GM18951 (cell line): ENCODE results near the gene STK11.

Experiments
- POLR2A ChIP-seq: IDR thresholded peaks from 4 replicates; pipeline ENCODE4 v1.6.1; 2011; ENCODE audit warnings: mild to moderate bottlenecking; ENCODE audit not compliant: insufficient read length, insufficient read depth; ENCODE audit errors: extremely low read depth
- in situ Hi-C: fragments of 300-500 bp; cut with MboI; formaldehyde crosslinking; loops from one replicate; pipeline ENCODE4 v1.12.0; 2022; ENCODE audit warnings: low sequenced_read_pairs, mixed read lengths, inconsistent platforms; ENCODE audit not compliant: unreplicated experiment

The STK11 gene

GRCh38 chr19:1220477-1220930 lies 14.9 kb downstream of the STK11 start:
- no peak for TF ChIP-seq POLR2A
- in situ Hi-C loops, result no loop called here

DNA sequence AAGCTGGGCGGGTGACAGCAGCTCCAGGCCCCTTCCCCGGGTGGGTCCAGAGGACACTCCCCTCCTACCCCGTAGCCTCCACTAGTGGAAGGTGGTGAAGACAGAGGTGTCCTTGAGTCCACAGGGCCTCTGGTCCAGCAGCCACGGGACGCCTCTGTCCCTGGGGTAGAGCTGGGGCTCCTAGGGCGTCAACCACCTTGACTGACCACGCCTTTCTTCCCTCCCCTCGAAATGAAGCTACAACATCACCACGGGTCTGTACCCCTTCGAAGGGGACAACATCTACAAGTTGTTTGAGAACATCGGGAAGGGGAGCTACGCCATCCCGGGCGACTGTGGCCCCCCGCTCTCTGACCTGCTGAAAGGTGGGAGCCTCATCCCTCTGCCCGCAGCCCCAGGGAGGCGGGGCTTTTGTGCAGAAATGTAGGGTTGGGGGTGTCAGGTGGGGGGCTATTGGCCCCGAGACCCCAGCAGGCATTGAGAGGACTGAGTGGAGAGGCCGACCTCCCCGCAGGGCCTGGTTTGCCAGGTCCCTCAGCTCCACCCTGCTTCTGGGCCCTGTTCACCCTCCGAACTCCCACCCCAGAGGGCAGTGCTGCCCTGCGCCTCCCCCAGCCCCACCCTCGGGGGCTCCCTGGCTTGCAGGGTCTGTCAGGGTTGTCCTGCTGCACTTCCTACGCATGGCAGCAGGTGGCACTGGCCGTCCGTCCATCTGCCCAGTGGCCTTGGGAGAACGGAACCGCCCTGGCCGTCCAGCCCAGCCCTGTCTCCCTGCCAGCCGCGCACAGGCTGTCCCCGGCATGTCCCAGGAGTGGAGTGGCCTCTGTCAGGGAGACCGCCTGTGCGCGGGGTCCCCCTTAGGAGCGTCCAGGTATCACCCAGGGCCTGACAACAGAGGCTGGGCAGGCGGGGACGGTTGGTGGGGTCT lies 15.7 kb downstream of the STK11 start:
- in situ Hi-C loops, result no loop called here
- no peak for TF ChIP-seq POLR2A

DNA sequence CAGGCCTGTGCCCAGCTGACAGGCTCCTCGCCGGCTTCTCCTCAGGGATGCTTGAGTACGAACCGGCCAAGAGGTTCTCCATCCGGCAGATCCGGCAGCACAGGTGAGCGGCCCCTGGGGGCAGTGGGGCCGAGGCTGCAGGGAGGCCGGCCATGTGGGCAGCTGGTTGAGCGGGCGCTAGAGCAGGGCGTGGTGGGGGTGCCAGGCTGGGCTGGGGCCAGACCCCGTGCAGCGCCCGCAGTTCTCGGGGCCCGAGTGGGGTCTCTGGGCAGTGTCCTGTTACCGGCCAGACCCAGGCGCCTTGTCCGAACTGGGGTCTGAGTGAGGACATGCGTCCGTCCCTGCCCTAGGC lies 16.3 kb downstream of the STK11 start:
- TF ChIP-seq POLR2A, result no peak
- in situ Hi-C loops, result no loop called here

GRCh38 chr19:1222394-1222793 lies 16.8 kb downstream of the STK11 start:
- in situ Hi-C loops, result no loop called here
- TF ChIP-seq POLR2A, result no peak

DNA sequence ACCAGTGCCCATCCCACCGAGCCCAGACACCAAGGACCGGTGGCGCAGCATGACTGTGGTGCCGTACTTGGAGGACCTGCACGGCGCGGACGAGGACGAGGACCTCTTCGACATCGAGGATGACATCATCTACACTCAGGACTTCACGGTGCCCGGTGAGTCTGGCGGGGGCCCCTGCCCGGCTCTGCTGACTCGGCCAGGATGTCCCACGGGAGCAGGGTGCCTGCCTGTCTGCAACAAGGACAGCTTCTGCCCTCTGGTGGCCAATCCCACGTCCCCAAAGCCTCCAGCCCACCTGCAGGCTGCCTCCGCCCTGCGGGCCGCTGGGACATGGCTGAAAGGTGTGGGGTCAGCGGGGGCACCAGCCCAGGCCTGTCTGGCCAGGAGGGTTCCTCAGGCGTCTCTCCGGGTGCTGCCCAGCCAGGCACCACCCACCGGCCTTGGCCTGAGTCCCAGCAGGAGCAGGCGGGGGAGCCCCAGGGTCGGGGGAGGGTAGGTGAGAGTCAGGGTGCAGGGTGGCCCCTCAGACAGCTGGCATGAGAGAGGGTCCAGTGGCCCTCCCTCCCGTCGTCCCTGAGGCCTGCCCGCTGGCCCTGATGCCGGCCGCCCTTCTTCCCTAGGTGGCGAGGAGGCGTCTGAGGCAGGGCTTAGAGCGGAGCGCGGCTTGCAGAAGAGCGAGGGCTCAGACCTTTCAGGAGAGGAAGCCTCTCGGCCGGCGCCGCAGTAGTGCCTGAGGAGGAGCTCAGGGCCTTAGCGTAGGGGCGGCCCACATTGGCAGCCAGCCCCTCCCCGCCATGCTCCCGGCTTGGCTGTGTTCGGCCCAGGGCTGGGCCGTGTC lies 17.7 kb downstream of the STK11 start:
- in situ Hi-C loops, result no loop called here
- TF ChIP-seq POLR2A, result no peak

- in situ Hi-C loops, result no loop called here
- no peak for TF ChIP-seq POLR2A
These were observed 18.7 kb downstream of the STK11 start for GRCh38 chr19:1224047-1224825.

GRCh38 chr19:1224847-1225246 lies 19.3 kb downstream of the STK11 start:
- in situ Hi-C loops, result no loop called here
- TF ChIP-seq POLR2A, result no peak

DNA sequence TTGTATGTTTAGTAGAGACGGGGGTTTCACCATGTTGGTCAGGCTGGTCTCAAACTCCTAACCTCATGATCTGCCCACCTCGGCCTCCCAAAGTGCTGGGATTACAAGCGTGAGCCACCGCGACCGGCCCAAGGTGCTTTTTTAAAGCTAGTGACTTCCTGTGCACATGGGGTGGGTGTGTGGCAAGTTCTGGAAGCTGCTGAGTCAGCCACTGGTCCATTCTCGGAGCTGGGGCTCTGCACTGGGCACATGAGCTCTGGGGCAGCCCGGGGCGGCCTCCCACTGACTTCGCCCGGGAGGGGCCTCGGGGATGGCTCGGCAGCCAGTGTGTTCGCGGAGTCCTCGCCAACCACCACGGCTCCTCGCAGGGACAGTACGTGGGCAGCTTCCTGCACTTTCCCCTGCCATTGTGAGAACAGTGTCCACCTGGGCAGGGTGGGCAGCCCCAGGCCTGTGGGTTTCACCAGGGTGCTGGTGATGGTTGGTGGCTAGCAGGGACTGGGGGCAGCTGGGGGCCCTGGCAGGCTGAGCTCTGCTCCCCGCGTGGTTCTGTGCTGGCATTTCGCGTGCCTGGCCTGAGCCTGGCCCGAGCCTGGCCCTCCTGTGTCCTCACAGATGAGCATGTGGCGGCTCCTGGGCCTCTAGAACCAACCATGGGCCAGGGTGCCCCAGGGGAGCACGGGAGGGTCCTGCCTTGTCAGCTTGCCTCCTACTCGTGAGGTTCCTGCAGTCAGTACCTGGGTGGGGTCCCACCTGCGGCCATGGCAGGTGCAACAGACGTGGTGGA lies 20.1 kb downstream of the STK11 start:
- in situ Hi-C loops, result no loop called here
- no peak for TF ChIP-seq POLR2A

DNA sequence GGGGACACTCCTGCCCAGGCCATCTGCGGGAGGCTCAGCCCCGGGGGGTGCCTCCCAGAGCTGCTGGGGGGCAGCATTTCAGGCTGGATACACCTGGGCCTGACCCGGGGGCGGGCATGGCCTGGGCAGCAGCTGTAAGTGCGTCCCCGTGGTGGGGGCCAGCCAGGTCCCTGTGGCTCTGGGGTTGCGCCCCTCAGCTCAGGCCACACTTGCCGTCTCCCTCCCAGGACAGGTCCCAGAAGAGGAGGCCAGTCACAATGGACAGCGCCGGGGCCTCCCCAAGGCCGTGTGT lies 20.6 kb downstream of the STK11 start:
- TF ChIP-seq POLR2A, result no peak
- in situ Hi-C loops, result no loop called here

DNA sequence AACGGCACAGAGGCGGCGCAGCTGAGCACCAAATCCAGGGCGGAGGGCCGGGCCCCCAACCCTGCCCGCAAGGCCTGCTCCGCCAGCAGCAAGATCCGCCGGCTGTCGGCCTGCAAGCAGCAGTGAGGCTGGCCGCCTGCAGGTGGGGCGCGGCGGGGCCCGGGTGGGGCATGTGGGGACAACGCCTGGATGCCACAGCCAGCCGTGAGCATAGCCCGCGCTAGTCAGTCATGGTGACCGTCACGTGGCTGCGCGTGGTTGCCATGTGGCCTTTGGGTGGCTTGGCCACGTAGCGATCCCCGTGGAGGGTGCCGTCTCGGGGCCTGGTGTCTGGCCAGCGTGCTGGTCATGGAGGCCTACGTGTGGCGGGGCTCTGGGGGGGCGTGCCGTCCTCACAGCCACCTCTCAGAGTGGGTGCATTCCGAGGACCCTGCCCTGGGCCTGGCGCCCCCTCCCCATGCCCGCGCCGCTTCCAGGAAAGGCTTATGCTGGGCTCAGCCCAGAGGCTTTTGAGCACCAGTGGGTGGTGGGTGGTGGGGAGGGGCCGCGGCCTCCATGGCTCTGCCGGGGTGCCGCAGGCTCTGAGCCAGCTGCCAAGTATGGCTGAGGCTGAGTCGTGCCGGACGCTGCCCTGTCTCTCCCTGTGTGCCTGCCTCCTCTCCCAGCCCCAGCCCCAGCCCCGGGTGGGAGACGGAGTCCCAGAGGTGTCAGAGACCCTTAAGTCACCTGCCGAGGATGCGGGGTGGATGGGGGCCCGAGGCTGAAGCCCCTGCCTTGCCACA lies 21.1 kb downstream of the STK11 start:
- no peak for TF ChIP-seq POLR2A
- in situ Hi-C loops, result no loop called here

DNA sequence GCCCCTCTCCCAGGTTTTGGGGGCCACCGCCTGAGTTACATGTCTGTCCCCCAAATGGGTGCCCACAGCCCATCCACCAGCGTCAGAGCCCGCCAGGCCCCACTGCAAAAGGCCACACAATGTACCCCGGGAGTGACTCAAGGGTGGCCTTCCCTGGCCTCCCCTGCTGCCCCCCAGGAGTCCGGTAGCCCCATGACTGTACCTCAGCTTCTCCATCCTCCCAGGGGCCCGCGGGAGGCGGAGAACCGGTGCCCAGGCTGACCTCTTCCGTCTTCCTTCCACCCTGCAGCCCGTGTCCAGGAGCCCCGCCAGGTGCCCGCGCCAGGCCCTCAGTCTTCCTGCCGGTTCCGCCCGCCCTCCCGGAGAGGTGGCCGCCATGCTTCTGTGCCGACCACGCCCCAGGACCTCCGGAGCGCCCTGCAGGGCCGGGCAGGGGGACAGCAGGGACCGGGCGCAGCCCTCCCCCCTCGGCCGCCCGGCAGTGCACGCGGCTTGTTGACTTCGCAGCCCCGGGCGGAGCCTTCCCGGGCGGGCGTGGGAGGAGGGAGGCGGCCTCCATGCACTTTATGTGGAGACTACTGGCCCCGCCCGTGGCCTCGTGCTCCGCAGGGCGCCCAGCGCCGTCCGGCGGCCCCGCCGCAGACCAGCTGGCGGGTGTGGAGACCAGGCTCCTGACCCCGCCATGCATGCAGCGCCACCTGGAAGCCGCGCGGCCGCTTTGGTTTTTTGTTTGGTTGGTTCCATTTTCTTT lies 21.9 kb downstream of the STK11 start:
- in situ Hi-C loops, result no loop called here
- no peak for TF ChIP-seq POLR2A
